Neural progenitor cell (in vitro differentiated cells): ENCODE measurements around the gene INPP4B.

ENCODE experiments used
- EZH2phosphoT487 ChIP-seq: fragments of 200-600 bp; sonication (generic); IDR thresholded peaks from 2 replicates; pipeline ENCODE4 v1.6.1; 2017; ENCODE audit warnings: antibody characterized with exemption
- TF ChIP-seq, protein P1 (sequence below): fragments of 200-600 bp; sonication (generic); IDR thresholded peaks from 2 replicates; pipeline ENCODE4 v1.5.1; 2017; ENCODE audit warnings: antibody characterized with exemption, mild to moderate bottlenecking

DNA sequence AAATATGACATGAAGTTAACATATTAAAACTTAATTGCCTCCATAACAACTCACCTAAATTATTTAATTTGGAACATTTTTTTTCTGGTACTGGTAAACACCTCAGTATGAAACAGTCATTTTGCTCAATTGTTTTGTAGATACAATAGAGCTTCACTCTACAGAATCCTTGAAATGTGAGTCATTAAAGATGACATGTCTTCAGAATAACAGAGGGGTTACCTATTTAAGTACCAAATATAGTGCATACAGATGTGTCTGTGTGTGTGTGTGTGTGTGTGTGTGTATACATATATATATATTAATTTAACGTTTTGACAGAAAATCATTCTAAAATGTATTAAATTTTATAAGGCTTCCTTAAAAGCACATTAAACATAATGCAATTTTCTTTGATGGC lies 297.6 kb downstream of the INPP4B start:
- TF ChIP-seq, protein P1, sequence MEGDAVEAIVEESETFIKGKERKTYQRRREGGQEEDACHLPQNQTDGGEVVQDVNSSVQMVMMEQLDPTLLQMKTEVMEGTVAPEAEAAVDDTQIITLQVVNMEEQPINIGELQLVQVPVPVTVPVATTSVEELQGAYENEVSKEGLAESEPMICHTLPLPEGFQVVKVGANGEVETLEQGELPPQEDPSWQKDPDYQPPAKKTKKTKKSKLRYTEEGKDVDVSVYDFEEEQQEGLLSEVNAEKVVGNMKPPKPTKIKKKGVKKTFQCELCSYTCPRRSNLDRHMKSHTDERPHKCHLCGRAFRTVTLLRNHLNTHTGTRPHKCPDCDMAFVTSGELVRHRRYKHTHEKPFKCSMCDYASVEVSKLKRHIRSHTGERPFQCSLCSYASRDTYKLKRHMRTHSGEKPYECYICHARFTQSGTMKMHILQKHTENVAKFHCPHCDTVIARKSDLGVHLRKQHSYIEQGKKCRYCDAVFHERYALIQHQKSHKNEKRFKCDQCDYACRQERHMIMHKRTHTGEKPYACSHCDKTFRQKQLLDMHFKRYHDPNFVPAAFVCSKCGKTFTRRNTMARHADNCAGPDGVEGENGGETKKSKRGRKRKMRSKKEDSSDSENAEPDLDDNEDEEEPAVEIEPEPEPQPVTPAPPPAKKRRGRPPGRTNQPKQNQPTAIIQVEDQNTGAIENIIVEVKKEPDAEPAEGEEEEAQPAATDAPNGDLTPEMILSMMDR: no peak
- TF ChIP-seq EZH2phosphoT487: no peak
